HepG2 (cell line): Measurements from ENCODE around the gene UBASH3A. TPM values are rescaled to one million over a fixed set of nuclear protein-coding genes. Genes with fewer than 3 reads are reported as not detected.
A peak's percentile ranks its signal among the peaks of the same experiment; 100 is the strongest.

Source experiments
- ATAC-seq: fragments of 200-7000 bp; cut with Tn5 transposase; 3 replicates; pipeline ENCODE4 v1.9.1; 2020; ENCODE audit warnings: mild to moderate bottlenecking, moderate library complexity
- BruUV-seq: library from RNA; stranded (reverse); fragments of 400-500 nt; replicated peaks from 2 replicates; lab custom pipeline; 2021; lab: Mats Ljungman, UMichigan
- CTCF ChIA-PET: fragments of 300-600 bp; formaldehyde crosslinking; extraction: SDS; loops from one replicate; lab custom pipeline; 2021; ENCODE audit warnings: low total read pairs, inconsistent platforms, low intra/inter-chr PET ratio; lab: Yijun Ruan, JAX
- POLR2A ChIA-PET: fragments of 350-600 bp; sonication (Branson Sonifier 250); formaldehyde crosslinking; loops from one replicate; lab custom pipeline; 2020; ENCODE audit warnings: antibody characterized with exemption, inconsistent platforms; lab: Yijun Ruan, JAX
- DNase-seq: peaks from one replicate; pipeline ENCODE4 v3.0.0-alpha.2; 2015; ENCODE audit warnings: low spot score
- FAIRE-seq: peaks from 3 replicates; lab custom pipeline; 2011; peaks lifted over from hg19 to GRCh38; lab: Jason Lieb, UNC
- H2AFZ ChIP-seq: one replicate; pipeline ENCODE4 v1.6.1; 2011; ENCODE audit warnings: low read length, inconsistent platforms
- H3K27ac ChIP-seq: fragments of 300-600 bp; 3 replicates; pipeline ENCODE4 v1.8.0; 2011; ENCODE audit warnings: mixed run types, mild to moderate bottlenecking, mixed read lengths, low read length, inconsistent platforms; ENCODE audit not compliant: insufficient read depth; ENCODE audit errors: extremely low read length
- H3K27me3 ChIP-seq, 2 experiments: fragments of 200-600 bp in 1 of 2; 2 replicates in 1 of 2; 3 replicates in 1 of 2; pipeline versions ENCODE4 v1.6.0 to v1.8.0; 2011; ENCODE audit warnings: low read length in 2 of 2, mild to moderate bottlenecking in 2 of 2, moderate library complexity in 2 of 2, inconsistent platforms in 1 of 2; ENCODE audit not compliant: insufficient read depth in 2 of 2, control insufficient read depth in 1 of 2
- H3K36me3 ChIP-seq, 2 experiments: fragments of 200-600 bp in 1 of 2; replicated peaks in 1 of 2; 2 replicates in 1 of 2; 3 replicates in 1 of 2; pipeline versions ENCODE4 v1.5.1 to v1.8.0; 2011; ENCODE audit warnings: low read length in 2 of 2, inconsistent platforms in 1 of 2; ENCODE audit not compliant: insufficient read depth in 2 of 2, control insufficient read depth in 1 of 2
- H3K4me1 ChIP-seq: 2 replicates; pipeline ENCODE4 v1.5.1; 2012; ENCODE audit warnings: low read length, inconsistent platforms; ENCODE audit not compliant: insufficient read depth
- H3K4me2 ChIP-seq: 2 replicates; pipeline ENCODE4 v1.6.0; 2011; ENCODE audit warnings: low read depth, low read length, inconsistent platforms
- H3K4me3 ChIP-seq, 3 experiments: fragments of 200-600 bp in 1 of 3; sonication (generic), shearing (Covaris generic) in 1 of 3; replicated peaks in 1 of 3; 2 replicates each; pipeline ENCODE4 v1.5.1; 2011 to 2016; ENCODE audit warnings: low read length in 3 of 3, inconsistent platforms in 2 of 3, low read depth in 2 of 3, mild to moderate bottlenecking in 2 of 3, control low read depth in 1 of 3, mixed read lengths in 1 of 3; ENCODE audit not compliant: insufficient read depth in 1 of 3
- H3K79me2 ChIP-seq: one replicate; pipeline ENCODE4 v1.6.1; 2011; ENCODE audit warnings: low read length, inconsistent platforms; ENCODE audit not compliant: insufficient read depth
- H3K9ac ChIP-seq: 2 replicates; pipeline ENCODE4 v1.6.0; 2011; ENCODE audit warnings: mild to moderate bottlenecking, low read depth, low read length, inconsistent platforms; ENCODE audit not compliant: insufficient read depth
- H3K9me3 ChIP-seq: 2 replicates; pipeline ENCODE4 v1.5.1; 2012; ENCODE audit warnings: mild to moderate bottlenecking, low read length
- H4K20me1 ChIP-seq: 2 replicates; pipeline ENCODE4 v1.6.0; 2011; ENCODE audit warnings: inconsistent platforms, mild to moderate bottlenecking, low read length, moderate library complexity; ENCODE audit not compliant: insufficient read depth
- ARNT ChIP-seq: fragments of 450-650 bp; IDR thresholded peaks from 2 replicates; pipeline ENCODE4 v1.6.1; 2017
- ATF3 ChIP-seq: sonication (generic); formaldehyde crosslinking; IDR thresholded peaks from 2 replicates; pipeline ENCODE4 v1.4.0; 2020; ENCODE audit warnings: missing genetic modification reagents
- CEBPZ ChIP-seq: IDR thresholded peaks from 2 replicates; pipeline ENCODE4 v1.6.1; 2012; ENCODE audit warnings: low read length, improper control_type of control experiment
- ETV6 ChIP-seq: sonication (generic); formaldehyde crosslinking; conservative IDR thresholded peaks from 2 replicates; pipeline ENCODE4 v1.4.0; 2020; ENCODE audit warnings: missing genetic modification reagents
- FOXA1 ChIP-seq, 2 experiments: fragments of 450-650 bp in 1 of 2; sonication (generic) in 1 of 2; formaldehyde crosslinking in 1 of 2; IDR thresholded peaks; 2 replicates each; pipeline versions ENCODE4 v1.4.0 to v1.6.1; 2016 to 2020; ENCODE audit warnings: missing genetic modification reagents in 1 of 2
- GATAD2A ChIP-seq: IDR thresholded peaks from 2 replicates; pipeline ENCODE4 v1.6.1; 2016
- RXRB ChIP-seq: IDR thresholded peaks from 2 replicates; pipeline ENCODE4 v1.6.1; 2016; ENCODE audit warnings: borderline replicate concordance, missing genetic modification reagents, missing compliant biosample characterization
- SAFB2 ChIP-seq: sonication (generic); formaldehyde crosslinking; IDR thresholded peaks from 2 replicates; pipeline ENCODE4 v1.5.1; 2020; ENCODE audit warnings: missing genetic modification reagents, low read depth, mild to moderate bottlenecking, borderline replicate concordance
- SMC3 ChIP-seq: IDR thresholded peaks from 2 replicates; pipeline ENCODE4 v1.6.1; 2011; ENCODE audit warnings: low read length, improper control_type of control experiment
- TBX3 ChIP-seq: fragments of 450-650 bp; IDR thresholded peaks from 2 replicates; pipeline ENCODE4 v1.6.1; 2017; ENCODE audit warnings: antibody characterized with exemption, mild to moderate bottlenecking, inconsistent platforms, borderline replicate concordance
- ZNF143 ChIP-seq: sonication (generic); formaldehyde crosslinking; IDR thresholded peaks from 2 replicates; pipeline ENCODE4 v1.4.0; 2020; ENCODE audit warnings: missing genetic modification reagents
- ZNF230 ChIP-seq: sonication (generic); formaldehyde crosslinking; IDR thresholded peaks from 2 replicates; pipeline ENCODE4 v1.4.0; 2020; ENCODE audit warnings: mild to moderate bottlenecking, missing genetic modification reagents
- ZNF562 ChIP-seq: sonication (generic); formaldehyde crosslinking; IDR thresholded peaks from 2 replicates; pipeline ENCODE4 v1.8.0; 2022; ENCODE audit warnings: missing genetic modification reagents, borderline replicate concordance
- ZNF607 ChIP-seq: sonication (generic); formaldehyde crosslinking; IDR thresholded peaks from 2 replicates; pipeline ENCODE4 v1.5.1; 2020; ENCODE audit warnings: missing genetic modification reagents, mild to moderate bottlenecking, borderline replicate concordance
- WGBS: methylation state at CpG from one replicate; pipeline ENCODE4 v1.1.6; 2017; ENCODE audit warnings: low lambda C conversion rate; 5-methylcytosine and 5-hydroxymethylcytosine counted together
- in situ Hi-C: cut with HindIII; loops from 2 replicates; pipeline ENCODE4 v1.10.0; 2017; ENCODE audit warnings: low pct_unique_long_range_greater_than_20kb; ENCODE audit not compliant: extremely low pct_ligation_motif_present
- intact Hi-C: fragments of 100-400 bp; cut with micrococcal nuclease; formaldehyde crosslinking; loops from one replicate; pipeline ENCODE4 v1.10.0; 2022; ENCODE audit not compliant: unreplicated experiment
- polyA plus RNA-seq, 8 experiments: library from polyadenylated mRNA; depleted of rRNA in 3 of 8; stranded (reverse) in 7 of 8; unstranded in 1 of 8; fragments of >200 nt; fragmentation: Illumina TruSeq in 4 of 8; extraction: Trizol in 4 of 8; gene quantifications; 2 replicates each; pipeline versions ENCODE4 v1.2.1 to v1.2.3, GENCODE V29; 2011 to 2016; ENCODE audit warnings: low read depth in 4 of 8, missing spikeins in 1 of 8, mixed read lengths in 1 of 8; ENCODE audit not compliant: insufficient read depth in 1 of 8
- total RNA-seq, 5 experiments: library from RNA; depleted of rRNA; stranded (reverse); fragments of >200 nt; fragmentation: Illumina TruSeq; extraction: Trizol; gene quantifications; 2 replicates each; pipeline ENCODE4 v1.2.3, GENCODE V29; 2016; ENCODE audit warnings: low read depth in 1 of 5
- TF ChIP-seq, protein P1 (sequence below): sonication (generic); formaldehyde crosslinking; IDR thresholded peaks from 2 replicates; pipeline ENCODE4 v1.8.0; 2022; ENCODE audit warnings: missing genetic modification reagents, mild to moderate bottlenecking, moderate library complexity, borderline replicate concordance
- TF ChIP-seq, protein P2 (sequence below): IDR thresholded peaks from 2 replicates; pipeline ENCODE4 v1.6.1; 2012; ENCODE audit warnings: inconsistent platforms
- TF ChIP-seq, protein P3 (sequence below): sonication (generic); formaldehyde crosslinking; IDR thresholded peaks from 2 replicates; pipeline ENCODE4 v1.8.1; 2023; ENCODE audit warnings: mild to moderate bottlenecking, missing genetic modification reagents

The UBASH3A gene
- total and polyA plus RNA-seq, 2 of the 13 experiments (the other 11 are each of a cell fraction or from before 2014, with no cell fraction given) = not detected

GRCh38 chr21:42392731-42393442 lies 10.8 kb upstream of the UBASH3A start:
- H3K27me3 ChIP-seq = no peaks in the 10 kb centered on the region; a peak in 1 of 5 replicates
- intact Hi-C loops (no loop called here), in situ Hi-C loops (no loop called here)
- DNase-seq (peak; percentile 23), ATAC-seq (no peak), FAIRE-seq (no peak)
- no peaks in the 10 kb centered on the region for H3K9me3 ChIP-seq
- BruUV-seq = no TSS peak
- ChIA-PET CTCF (no interaction called here), POLR2A (no interaction called here)
- H2AFZ ChIP-seq = no peak overlapping the region
- no peaks in the 10 kb centered on the region for H3K79me2 ChIP-seq
- no peak overlapping the region for H3K4me3 ChIP-seq
- H3K4me2 ChIP-seq = no peak overlapping the region; the same call in 1 of the 2 replicates
- H3K4me1 ChIP-seq = peaks cover 59% of the 10 kb centered on the region
- no peaks in the 10 kb centered on the region for H4K20me1 ChIP-seq
- 85% methylated on average over 17 of the region's 17 CpGs for WGBS
- no peak overlapping the region for H3K9ac ChIP-seq
- no peak overlapping the region for H3K27ac ChIP-seq
- H3K36me3 ChIP-seq = no peaks in the 10 kb centered on the region
- TF ChIP-seq, protein P1, sequence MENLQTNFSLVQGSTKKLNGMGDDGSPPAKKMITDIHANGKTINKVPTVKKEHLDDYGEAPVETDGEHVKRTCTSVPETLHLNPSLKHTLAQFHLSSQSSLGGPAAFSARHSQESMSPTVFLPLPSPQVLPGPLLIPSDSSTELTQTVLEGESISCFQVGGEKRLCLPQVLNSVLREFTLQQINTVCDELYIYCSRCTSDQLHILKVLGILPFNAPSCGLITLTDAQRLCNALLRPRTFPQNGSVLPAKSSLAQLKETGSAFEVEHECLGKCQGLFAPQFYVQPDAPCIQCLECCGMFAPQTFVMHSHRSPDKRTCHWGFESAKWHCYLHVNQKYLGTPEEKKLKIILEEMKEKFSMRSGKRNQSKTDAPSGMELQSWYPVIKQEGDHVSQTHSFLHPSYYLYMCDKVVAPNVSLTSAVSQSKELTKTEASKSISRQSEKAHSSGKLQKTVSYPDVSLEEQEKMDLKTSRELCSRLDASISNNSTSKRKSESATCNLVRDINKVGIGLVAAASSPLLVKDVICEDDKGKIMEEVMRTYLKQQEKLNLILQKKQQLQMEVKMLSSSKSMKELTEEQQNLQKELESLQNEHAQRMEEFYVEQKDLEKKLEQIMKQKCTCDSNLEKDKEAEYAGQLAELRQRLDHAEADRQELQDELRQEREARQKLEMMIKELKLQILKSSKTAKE (CRISPR knock-in tag) = peak; percentile 49; the same call in 1 of the 2 replicates
- TF ChIP-seq SAFB2 (CRISPR knock-in tag) (no peak), ATF3 (CRISPR knock-in tag) (no peak), TBX3 (no peak), RXRB (CRISPR knock-in tag) (peak; percentile 59; the same call in 1 of the 2 replicates), ZNF143 (CRISPR knock-in tag) (no peak), CEBPZ (no peak), ZNF230 (no peak), ZNF562 (CRISPR knock-in tag) (no peak), SMC3 (no peak), ZNF607 (CRISPR knock-in tag) (no peak), GATAD2A (peak; percentile 55; the same call in 1 of the 2 replicates), ETV6 (CRISPR knock-in tag) (no peak), FOXA1 (IDR thresholded peaks at IDR 0.05) (no peak), FOXA1 (CRISPR knock-in tag; IDR thresholded peaks at IDR 0.05) (peak; percentile 65), ARNT (no peak)
- TF ChIP-seq, protein P2, sequence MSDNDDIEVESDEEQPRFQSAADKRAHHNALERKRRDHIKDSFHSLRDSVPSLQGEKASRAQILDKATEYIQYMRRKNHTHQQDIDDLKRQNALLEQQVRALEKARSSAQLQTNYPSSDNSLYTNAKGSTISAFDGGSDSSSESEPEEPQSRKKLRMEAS = no peak
- TF ChIP-seq, protein P3, sequence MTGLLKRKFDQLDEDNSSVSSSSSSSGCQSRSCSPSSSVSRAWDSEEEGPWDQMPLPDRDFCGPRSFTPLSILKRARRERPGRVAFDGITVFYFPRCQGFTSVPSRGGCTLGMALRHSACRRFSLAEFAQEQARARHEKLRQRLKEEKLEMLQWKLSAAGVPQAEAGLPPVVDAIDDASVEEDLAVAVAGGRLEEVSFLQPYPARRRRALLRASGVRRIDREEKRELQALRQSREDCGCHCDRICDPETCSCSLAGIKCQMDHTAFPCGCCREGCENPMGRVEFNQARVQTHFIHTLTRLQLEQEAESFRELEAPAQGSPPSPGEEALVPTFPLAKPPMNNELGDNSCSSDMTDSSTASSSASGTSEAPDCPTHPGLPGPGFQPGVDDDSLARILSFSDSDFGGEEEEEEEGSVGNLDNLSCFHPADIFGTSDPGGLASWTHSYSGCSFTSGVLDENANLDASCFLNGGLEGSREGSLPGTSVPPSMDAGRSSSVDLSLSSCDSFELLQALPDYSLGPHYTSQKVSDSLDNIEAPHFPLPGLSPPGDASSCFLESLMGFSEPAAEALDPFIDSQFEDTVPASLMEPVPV (CRISPR knock-in tag) = no peak
